NCI-H1092 (cell line): Measurements from ENCODE around the gene INAFM2.

Source experiments
- DNase-seq: peaks from one replicate; lab custom pipeline; 2025; lab: John Stamatoyannopoulos, UW

INAFM2 gene

DNA sequence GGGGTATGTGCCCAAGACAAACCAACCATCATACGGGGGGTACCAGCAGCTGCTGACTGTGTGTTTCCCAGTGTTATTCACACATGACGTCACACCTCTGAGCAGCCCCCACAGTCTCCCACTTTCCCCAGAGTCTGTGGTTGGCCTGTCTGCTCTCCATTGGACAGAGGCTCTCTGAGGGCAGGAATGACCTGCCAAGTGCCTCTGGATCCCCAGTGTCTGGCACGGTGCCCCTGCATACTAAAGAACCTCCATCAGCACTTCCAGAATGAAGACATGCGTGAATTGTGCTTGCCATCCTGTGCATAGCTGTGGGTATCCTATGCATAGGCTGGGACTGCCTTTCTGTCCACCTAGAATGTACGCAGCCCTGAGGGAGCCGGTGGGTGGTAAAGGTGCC, 20.7 kb downstream of the INAFM2 start:
- DNase-seq = no peak

GRCh38 chr15:40344631-40345120, 21.2 kb downstream of the INAFM2 start:
- DNase-seq = no peak

GRCh38 chr15:40345225-40345866, 21.9 kb downstream of the INAFM2 start:
- no peak for DNase-seq

GRCh38 chr15:40345867-40346578, 22.5 kb downstream of the INAFM2 start:
- no peak for DNase-seq

GRCh38 chr15:40346579-40347558, 23.4 kb downstream of the INAFM2 start:
- no peak for DNase-seq

DNA sequence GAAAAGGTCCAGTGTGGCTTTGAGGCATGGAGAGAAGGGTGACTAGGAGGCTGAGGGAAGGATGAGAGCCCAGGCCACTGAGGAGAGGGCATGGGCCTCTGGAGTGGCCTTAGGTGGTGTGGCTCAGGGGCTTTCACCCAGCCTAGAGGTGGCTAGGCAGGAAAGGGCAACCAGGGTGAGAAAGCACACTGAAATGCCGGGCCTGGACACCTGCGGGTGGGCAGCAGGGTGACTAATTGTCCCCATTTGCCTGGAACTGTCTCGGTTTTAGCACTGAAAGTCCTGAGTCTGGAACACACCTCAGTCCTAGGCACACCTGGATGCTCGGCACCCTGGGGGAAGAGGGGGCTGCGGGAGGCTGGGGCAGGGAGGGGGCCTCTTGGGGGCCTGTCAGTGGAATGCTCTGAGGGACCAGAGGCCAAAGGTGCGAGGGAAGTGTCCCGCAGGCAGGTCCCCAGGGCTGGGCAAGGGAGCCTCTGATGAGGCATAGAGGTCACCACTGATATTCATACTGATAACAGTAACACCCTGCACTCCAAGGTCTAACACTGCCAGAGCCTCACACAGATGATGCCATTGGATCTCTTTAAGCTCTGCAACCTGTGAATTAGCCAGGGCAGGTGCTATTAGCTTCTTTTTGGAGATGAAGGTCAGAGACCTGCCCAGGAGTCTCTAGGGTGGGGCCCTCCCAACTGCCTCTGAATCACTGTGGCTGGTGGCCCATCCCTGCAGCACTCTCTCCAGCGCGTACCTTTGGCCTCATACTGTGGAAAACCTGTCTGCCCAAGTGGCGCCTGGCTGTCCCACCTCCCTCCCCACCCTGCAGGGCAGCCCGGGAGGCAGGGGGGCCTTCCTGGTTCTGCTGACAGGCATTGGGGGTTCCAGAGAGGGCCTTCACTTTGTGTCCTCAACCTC, 24.3 kb downstream of the INAFM2 start:
- no peak for DNase-seq

- DNase-seq = no peak
Measured at GRCh38 chr15:40348474-40348870, 25.0 kb downstream of the INAFM2 start.

DNA sequence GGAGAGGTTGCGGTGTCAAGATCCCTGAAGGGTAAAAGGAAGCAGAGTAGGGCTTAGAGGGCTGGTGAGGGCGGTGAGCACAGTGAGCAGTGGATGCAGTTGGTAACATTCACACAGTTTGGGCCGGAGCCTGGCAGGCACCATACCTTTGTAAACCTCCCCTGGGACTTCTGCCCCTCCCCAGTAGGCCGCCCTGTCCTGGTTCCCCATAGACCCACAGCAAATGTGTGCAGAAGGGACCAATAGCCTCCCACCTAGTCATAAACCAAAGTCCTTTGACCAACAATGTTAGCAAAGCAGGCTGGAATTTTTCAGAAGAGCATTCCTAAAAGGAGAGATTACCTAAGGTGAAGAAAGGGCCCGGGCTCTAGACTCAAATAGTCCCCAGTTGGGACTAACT, 25.7 kb downstream of the INAFM2 start:
- DNase-seq = no peak

GRCh38 chr15:40352281-40352901, 28.9 kb downstream of the INAFM2 start:
- DNase-seq = no peak

DNA sequence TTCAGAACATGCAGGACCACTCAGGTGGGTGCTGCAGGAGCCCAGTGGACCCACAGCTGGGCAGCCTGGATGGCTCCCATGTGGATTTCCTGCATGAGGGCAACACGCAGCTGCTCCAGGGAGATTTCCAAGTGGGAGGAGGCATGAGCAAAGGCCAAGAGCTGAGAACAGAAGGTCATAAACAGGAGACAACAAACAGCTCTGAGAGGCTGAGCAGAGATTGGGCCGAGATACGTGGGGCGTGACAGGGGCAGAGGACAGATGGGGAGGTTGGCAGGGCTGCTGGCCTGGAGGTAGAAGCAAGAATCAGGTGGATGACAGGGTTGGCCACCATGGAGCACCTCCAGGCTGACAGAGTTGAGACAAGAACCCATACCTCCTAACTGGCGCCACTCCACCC, 30.2 kb downstream of the INAFM2 start:
- no peak for DNase-seq

- peak; percentile 46 for DNase-seq
Measured at GRCh38 chr15:40354408-40355171, 31.1 kb downstream of the INAFM2 start.

DNA sequence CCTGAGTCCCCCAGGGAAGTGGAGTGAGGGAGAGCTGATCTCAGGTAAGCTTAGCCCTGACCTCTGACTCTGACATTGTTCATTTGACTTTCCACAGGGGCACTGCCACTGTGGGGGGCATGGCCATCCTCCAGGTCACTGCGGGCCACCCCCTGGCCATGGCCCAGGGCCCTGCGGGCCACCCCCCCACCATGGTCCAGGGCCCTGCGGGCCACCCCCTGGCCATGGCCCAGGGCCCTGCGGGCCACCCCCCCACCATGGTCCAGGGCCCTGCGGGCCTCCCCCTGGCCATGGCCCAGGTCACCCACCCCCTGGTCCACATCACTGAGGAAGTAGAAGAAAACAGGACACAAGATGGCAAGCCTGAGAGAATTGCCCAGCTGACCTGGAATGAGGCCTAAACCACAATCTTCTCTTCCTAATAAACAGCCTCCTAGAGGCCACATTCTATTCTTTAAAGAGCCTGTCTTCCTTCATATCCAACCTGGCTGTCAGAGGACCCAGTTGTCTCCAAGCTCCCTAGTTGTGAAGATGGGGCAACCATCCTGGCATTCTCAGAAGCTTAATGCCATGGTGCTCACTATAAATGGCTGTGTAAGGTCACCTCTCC, 32.6 kb downstream of the INAFM2 start:
- DNase-seq = no peak

GRCh38 chr15:40357246-40357645, 33.8 kb downstream of the INAFM2 start:
- no peak for DNase-seq

DNA sequence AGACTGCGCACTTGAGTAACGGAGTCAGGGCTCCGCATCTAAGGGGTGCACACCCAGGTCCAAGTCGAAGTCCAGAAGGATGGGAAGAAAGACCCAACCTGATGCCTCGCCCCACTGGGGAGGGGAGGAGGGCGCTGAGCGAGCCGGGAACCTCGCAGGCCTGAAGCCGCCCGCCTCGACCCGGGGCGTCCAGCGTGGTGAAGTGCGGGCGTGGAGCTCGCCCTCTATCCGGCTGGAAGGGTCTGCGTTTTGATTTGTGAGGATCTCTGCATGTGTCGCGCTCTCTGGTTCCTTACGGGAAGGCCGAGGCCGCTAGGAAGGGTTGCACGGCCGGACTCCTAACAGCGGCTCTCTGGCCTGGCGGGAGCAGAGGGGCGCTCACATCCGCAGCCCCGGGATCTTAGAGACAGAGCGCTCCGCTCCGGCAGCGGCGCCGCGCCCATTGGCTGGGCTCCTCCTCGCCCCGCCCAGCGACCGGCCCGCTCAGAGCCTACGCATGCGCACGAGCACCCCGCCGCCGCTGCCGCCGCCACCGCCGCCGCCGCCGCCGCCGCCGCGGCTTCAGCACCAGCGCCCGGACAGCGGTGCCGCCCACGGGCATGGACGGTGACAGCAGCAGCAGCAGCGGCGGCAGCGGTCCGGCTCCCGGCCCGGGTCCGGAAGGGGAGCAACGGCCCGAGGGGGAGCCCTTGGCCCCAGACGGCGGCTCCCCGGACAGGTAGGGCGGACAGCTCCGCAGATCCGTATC, 34.4 kb downstream of the INAFM2 start, which contains the start of gene DISP2:
TSS of gene DISP2 (plus strand) at position 497 of the 748 bp plus-strand sequence. CDS start at position 600, 103 bp downstream.
- peak; percentile 65 for DNase-seq

DNA sequence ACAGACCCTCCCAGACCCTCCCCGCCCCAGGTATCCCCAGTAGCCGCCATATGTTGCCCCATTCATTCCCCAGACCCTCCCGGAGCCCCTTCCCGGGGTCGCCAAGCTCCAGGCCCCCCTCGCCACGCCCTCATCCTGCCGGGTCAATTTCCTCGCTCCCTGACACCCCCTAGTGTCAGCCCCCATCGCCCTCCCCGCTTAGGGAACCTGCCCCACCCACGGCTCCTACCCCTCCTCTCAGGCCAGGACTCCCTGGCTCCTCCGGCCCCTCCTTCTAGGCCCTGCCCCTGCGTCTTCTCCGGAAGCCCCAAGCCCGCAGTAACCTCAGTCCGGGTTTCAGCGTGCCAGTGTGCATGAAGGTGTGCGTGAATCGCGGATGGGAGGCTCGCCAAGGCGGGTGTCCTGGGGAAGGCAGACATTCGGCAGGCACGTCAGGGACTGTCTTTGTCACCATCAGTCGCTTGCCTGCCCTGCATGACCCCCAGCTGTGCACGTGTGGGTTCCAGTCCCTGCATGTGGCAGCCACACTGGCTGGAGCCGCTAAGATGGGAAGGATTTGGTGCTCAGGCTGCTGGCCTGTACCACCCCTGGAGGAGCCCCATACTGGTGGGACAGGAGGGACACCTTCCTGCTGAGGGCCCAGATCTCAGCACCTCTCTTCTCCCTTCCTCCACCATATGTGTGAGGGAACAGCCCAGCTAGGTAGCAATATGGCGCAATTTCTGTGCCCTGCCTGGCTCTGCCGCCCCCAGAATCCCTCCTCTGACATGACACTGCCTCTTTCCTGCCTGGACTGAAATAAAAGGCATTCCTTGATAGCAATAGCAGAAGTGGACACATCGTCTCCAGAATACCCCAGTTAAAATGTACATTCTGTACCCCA, 35.2 kb downstream of the INAFM2 start:
- DNase-seq = no peak

DNA sequence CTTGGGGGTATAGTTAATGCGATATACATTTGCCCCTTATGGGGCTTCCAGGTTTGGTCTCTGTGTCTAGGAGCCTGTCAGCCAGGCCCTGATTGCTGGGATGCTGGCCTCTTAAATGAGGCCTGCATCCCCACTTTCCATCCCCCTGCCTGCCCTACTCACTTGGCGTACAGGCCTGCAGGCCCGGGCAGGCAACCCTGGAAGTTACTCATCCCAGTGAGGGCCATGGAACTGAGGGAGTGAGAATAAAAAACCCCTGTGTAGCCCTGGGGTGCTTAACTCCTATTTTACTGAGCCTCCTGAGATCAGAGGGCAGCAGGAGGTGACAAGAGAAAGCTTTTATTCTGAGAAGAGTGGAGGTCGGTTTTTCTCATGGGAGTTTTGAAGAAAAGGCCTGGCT, 36.5 kb downstream of the INAFM2 start:
- no peak for DNase-seq

DNA sequence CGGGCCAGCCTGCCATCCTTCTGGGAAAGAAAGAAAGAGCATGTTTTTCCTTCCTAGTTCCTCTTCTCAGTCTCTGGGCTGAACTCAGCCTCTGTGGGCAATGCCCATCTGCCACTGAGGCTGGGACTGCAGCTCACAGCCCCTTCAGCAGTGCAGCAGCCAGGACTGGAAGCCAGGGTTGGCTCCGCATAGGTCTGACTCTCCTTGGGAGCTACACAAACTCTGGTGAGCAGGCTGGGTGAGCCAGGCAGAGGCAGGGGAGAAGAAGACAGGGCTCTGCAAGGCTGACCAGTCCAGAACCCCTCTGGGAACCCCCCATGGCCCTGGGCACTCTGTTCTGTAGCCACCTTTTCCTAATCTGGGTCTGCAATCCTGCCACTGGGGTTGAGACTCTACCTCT, 38.1 kb downstream of the INAFM2 start:
- no peak for DNase-seq

DNA sequence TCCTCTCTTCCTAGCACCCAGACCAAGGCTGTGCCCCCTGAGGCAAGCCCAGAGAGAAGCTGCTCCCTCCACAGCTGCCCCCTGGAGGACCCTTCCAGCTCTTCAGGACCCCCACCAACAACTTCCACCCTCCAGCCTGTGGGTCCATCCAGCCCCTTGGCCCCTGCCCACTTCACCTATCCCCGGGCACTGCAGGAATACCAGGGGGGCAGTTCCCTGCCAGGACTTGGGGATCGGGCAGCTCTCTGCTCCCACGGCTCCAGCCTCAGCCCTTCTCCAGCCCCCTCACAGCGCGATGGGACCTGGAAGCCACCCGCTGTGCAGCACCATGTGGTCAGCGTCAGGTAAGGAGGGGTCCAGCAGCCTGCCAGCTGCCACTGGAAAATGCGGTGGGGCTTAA, 40.1 kb downstream of the INAFM2 start:
- DNase-seq = no peak
